Natural killer cell (primary cell): ENCODE data around the gene CSNK1G3. TPM values are rescaled to one million over a fixed set of nuclear protein-coding genes. Genes with fewer than 3 reads are reported as not detected.
"Not testable (repeated sequence)": the region's sequence is repeated elsewhere in the genome, so short reads cannot be mapped to it uniquely, and the experiment has no call there.

Source experiments
- ATAC-seq, 3 donors: fragments of 150-1000 bp in 2 of 3; fragments of 200-7000 bp in 1 of 3; cut with Tn5 transposase; 1 replicate in 1 of 3; 2 replicates in 2 of 3; pipeline ENCODE4 v1.10.0; 2021; ENCODE audit warnings: mild to moderate bottlenecking in 2 of 3, moderate library complexity in 2 of 3
- DNase-seq, 2 donors: peaks; one replicate each; pipeline versions ENCODE4 v3.0.0 to v3.0.0-alpha.2; 2013 to 2021; ENCODE audit warnings: mixed read lengths in 1 of 2
- H3K27ac ChIP-seq: one replicate; pipeline ENCODE4 v1.5.1; 2013; ENCODE audit warnings: mild to moderate bottlenecking, low read length
- H3K27me3 ChIP-seq: one replicate; pipeline ENCODE4 v1.6.1; 2013; ENCODE audit warnings: low read length; ENCODE audit not compliant: control insufficient read depth, insufficient read depth
- H3K36me3 ChIP-seq: one replicate; pipeline ENCODE4 v1.6.1; 2013; ENCODE audit warnings: low read length; ENCODE audit not compliant: control insufficient read depth, insufficient read depth
- H3K4me1 ChIP-seq: one replicate; pipeline ENCODE4 v1.6.1; 2013; ENCODE audit warnings: low read length; ENCODE audit not compliant: control insufficient read depth, insufficient read depth
- H3K4me3 ChIP-seq: one replicate; pipeline ENCODE4 v1.5.1; 2013; ENCODE audit warnings: low read length
- H3K9me3 ChIP-seq: one replicate; pipeline ENCODE4 v1.6.1; 2013; ENCODE audit warnings: low read length; ENCODE audit not compliant: control insufficient read depth, insufficient read depth
- H3K27ac Mint-ChIP-seq, 2 donors: one replicate each; pipeline ENCODE4 v1.8.0; 2022; ENCODE audit warnings: mild to moderate bottlenecking in 2 of 2, mixed read lengths in 2 of 2, moderate library complexity in 1 of 2
- H3K27me3 Mint-ChIP-seq, 2 donors: one replicate each; pipeline ENCODE4 v1.8.0; 2022; ENCODE audit warnings: low read depth in 2 of 2, mixed read lengths in 2 of 2
- H3K36me3 Mint-ChIP-seq: one replicate; pipeline ENCODE4 v1.8.0; 2022; ENCODE audit warnings: mixed read lengths
- H3K4me1 Mint-ChIP-seq, 2 donors: one replicate each; pipeline ENCODE4 v1.8.0; 2022; ENCODE audit warnings: mixed read lengths in 2 of 2
- H3K4me3 Mint-ChIP-seq: one replicate; pipeline ENCODE4 v1.8.0; 2022; ENCODE audit warnings: mild to moderate bottlenecking, moderate library complexity, mixed read lengths
- H3K9me3 Mint-ChIP-seq, 2 donors: one replicate each; pipeline ENCODE4 v1.8.0; 2022; ENCODE audit warnings: mixed read lengths in 2 of 2
- CTCF ChIP-seq: fragments of 200-600 bp; IDR thresholded peaks from one replicate; pipeline ENCODE4 v1.8.0; 2022; ENCODE audit warnings: antibody characterized with exemption
- WGBS: methylation state at CpG from one replicate; pipeline ENCODE4 v1.1.7; 2013; ENCODE audit warnings: missing lambda C conversion rate; ENCODE audit not compliant: insufficient coverage; 5-methylcytosine and 5-hydroxymethylcytosine counted together
- intact Hi-C: fragments of 100-400 bp; cut with micrococcal nuclease; formaldehyde crosslinking; loops from one replicate; pipeline ENCODE4 v1.14.2; 2022
- total RNA-seq, 4 donors: library from RNA; stranded (reverse); fragments of 120-200 nt in 1 of 4; gene quantifications; one replicate each; pipeline versions ENCODE4 v1.2.3 to v1.2.4, GENCODE V29; 2013 to 2022

Gene CSNK1G3
- total RNA-seq, 3 donors from 2014 or later (not counting 1 experiment from before 2014, with no cell fraction given): 96.7 to 111 (median 101) TPM

DNA sequence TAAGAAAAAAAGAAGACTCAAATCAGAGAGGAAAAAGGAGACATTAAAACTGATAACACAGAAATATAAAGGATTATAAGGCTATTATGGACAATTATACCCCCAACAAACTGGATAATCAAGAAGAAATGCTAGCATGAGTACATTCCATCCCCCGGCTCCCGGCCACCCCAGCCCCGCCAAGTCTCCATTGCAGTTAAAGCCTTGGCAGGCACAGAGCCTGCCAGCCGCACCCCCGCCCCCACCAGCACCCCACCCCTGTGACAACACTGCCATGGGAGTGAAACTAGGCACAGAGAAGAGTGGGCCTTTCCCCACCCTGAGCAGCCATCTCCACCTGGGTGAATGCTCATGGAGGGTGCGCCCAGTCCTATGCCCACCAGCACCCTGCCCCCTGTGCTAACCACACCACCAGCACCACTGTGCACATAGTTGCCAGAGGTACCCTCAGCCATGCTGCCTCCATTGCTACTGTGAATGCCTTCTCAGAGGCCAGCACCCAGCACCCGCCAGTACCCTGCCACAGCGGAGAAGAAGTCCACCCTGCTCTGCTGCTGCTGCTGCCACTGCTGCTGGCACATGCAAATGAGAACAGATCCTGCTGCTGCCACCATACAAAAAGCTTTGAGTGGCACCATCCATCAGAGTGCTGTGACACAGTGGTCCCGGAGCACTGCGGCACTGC lies 117.0 kb downstream of the CSNK1G3 start:
- ATAC-seq (no peak), DNase-seq (no peak)
- Histone ChIP-seq H3K27ac (no peak overlapping the region), H3K4me3 (no peak overlapping the region), H3K4me1 (no peaks in the 10 kb centered on the region), H3K27me3 (peaks cover 2% of the 10 kb centered on the region), H3K9me3 (peaks cover 18% of the 10 kb centered on the region), H3K36me3 (no peaks in the 10 kb centered on the region)
- intact Hi-C loops: no loop called here
- Mint-ChIP-seq H3K4me1 (no peaks in the 10 kb centered on the region), H3K27ac (no peak overlapping the region), H3K27me3 (peaks cover 0 to 28% of the 10 kb centered on the region in 2 donors), H3K4me3 (no peak overlapping the region), H3K9me3 (peaks cover 17 to 21% of the 10 kb centered on the region in 2 donors), H3K36me3 (peaks cover 50% of the 10 kb centered on the region)
- WGBS: 93% methylated on average over 10 of the region's 10 CpGs
- no peak for TF ChIP-seq CTCF

GRCh38 chr5:123636006-123636405 lies 124.0 kb downstream of the CSNK1G3 start:
- H3K4me1 Mint-ChIP-seq: no peaks in the 10 kb centered on the region
- Histone ChIP-seq H3K4me1 (no peaks in the 10 kb centered on the region), H3K36me3 (no peaks in the 10 kb centered on the region), H3K9me3 (peaks cover 5% of the 10 kb centered on the region), H3K27ac (no peak overlapping the region), H3K27me3 (peaks cover 2% of the 10 kb centered on the region), H3K4me3 (no peak overlapping the region)
- H3K9me3 Mint-ChIP-seq: peaks cover 5 to 7% of the 10 kb centered on the region in 2 donors
- ATAC-seq (no peak), DNase-seq (no peak)
- peaks cover 10% of the 10 kb centered on the region for H3K36me3 Mint-ChIP-seq
- no peak for TF ChIP-seq CTCF
- no peak overlapping the region for H3K27ac Mint-ChIP-seq
- H3K27me3 Mint-ChIP-seq: peaks cover 5 to 14% of the 10 kb centered on the region in 2 donors
- 95% methylated on average over 21 of the region's 21 CpGs for WGBS
- no peak overlapping the region for H3K4me3 Mint-ChIP-seq
- intact Hi-C loops: no loop called here

GRCh38 chr5:123637028-123637427 lies 125.1 kb downstream of the CSNK1G3 start:
- DNase-seq, H3K4me1 ChIP-seq, H3K4me3 ChIP-seq, ATAC-seq, H3K9me3 Mint-ChIP-seq, H3K9me3 ChIP-seq, H3K36me3 Mint-ChIP-seq, H3K36me3 ChIP-seq, intact Hi-C loops, H3K4me1 Mint-ChIP-seq, H3K27me3 ChIP-seq, H3K27ac Mint-ChIP-seq, H3K27me3 Mint-ChIP-seq, H3K27ac ChIP-seq, H3K4me3 Mint-ChIP-seq: not testable (repeated sequence)
- WGBS: 96% methylated on average over 10 of the region's 10 CpGs

GRCh38 chr5:123639244-123639643 lies 127.3 kb downstream of the CSNK1G3 start:
- DNase-seq (no peak), ATAC-seq (no peak)
- Histone ChIP-seq H3K27me3 (no peaks in the 10 kb centered on the region), H3K27ac (no peak overlapping the region), H3K4me3 (no peak overlapping the region), H3K36me3 (no peaks in the 10 kb centered on the region), H3K9me3 (peaks cover 5% of the 10 kb centered on the region), H3K4me1 (no peaks in the 10 kb centered on the region)
- Mint-ChIP-seq H3K4me1 (no peaks in the 10 kb centered on the region), H3K27ac (no peak overlapping the region), H3K27me3 (peaks cover 0 to 10% of the 10 kb centered on the region in 2 donors), H3K9me3 (peaks cover 2 to 4% of the 10 kb centered on the region in 2 donors), H3K36me3 (no peaks in the 10 kb centered on the region), H3K4me3 (no peak overlapping the region)
- WGBS: 71% methylated on average over 2 of the region's 2 CpGs
- TF ChIP-seq CTCF: no peak
- intact Hi-C loops: no loop called here
